GM11168 (cell line): Measurements from ENCODE around the gene PRPF6.

Experiments used
- in situ Hi-C: fragments of 300-500 bp; cut with MboI; formaldehyde crosslinking; loops from one replicate; pipeline ENCODE4 v1.12.0; 2022; ENCODE audit warnings: low sequenced_read_pairs; ENCODE audit not compliant: unreplicated experiment

The PRPF6 gene

GRCh38 chr20:64080813-64081623 is 100.1 kb downstream of the PRPF6 start:
- in situ Hi-C loops = no loop called here

GRCh38 chr20:64081624-64081964 is 100.7 kb downstream of the PRPF6 start:
- in situ Hi-C loops = no loop called here

- in situ Hi-C loops = no loop called here
These were observed 101.3 kb downstream of the PRPF6 start for GRCh38 chr20:64082126-64082731.
